H1 (cell line): ENCODE measurements around the gene HACD3. TPM values are rescaled to one million over a fixed set of nuclear protein-coding genes. Genes with fewer than 3 reads are reported as not detected.

Experiments used
- BCL11A ChIP-seq, 2 experiments: IDR thresholded peaks; one replicate each; pipeline ENCODE4 v1.6.1; 2011; ENCODE audit warnings: low read depth in 2 of 2, low read length in 2 of 2, mild to moderate bottlenecking in 2 of 2
- CBX8 ChIP-seq: fragments of 300-800, 300-1000 bp; sonication (generic); IDR thresholded peaks from 2 replicates; pipeline ENCODE4 v1.7.1; 2016; ENCODE audit warnings: low read depth, low read length, borderline replicate concordance
- polyA plus RNA-seq, 7 experiments: library from polyadenylated mRNA; depleted of rRNA in 3 of 7; stranded (reverse) in 5 of 7; unstranded in 2 of 7; fragments of >200 nt in 5 of 7; fragments of 200-250 nt in 2 of 7; gene quantifications; 1 replicate in 5 of 7; 2 replicates in 1 of 7; 4 replicates in 1 of 7; pipeline versions ENCODE4 v1.2.1 to v1.2.3, GENCODE V29; 2011 to 2013; ENCODE audit warnings: missing spikeins in 2 of 7, mixed read lengths in 2 of 7
- total RNA-seq: library from RNA; stranded (reverse); fragmentation: NEBNext Ultra II Directional; extraction: Animal tissue kit (Norgen Biotek cat#: 25700); gene quantifications from 2 replicates; pipeline ENCODE4 v1.2.1, GENCODE V29; 2021

HACD3 gene
- total and polyA plus RNA-seq, 2 of the 8 experiments (the other 6 are each of a cell fraction or from before 2014, with no cell fraction given) = 78.8 to 120 TPM

DNA sequence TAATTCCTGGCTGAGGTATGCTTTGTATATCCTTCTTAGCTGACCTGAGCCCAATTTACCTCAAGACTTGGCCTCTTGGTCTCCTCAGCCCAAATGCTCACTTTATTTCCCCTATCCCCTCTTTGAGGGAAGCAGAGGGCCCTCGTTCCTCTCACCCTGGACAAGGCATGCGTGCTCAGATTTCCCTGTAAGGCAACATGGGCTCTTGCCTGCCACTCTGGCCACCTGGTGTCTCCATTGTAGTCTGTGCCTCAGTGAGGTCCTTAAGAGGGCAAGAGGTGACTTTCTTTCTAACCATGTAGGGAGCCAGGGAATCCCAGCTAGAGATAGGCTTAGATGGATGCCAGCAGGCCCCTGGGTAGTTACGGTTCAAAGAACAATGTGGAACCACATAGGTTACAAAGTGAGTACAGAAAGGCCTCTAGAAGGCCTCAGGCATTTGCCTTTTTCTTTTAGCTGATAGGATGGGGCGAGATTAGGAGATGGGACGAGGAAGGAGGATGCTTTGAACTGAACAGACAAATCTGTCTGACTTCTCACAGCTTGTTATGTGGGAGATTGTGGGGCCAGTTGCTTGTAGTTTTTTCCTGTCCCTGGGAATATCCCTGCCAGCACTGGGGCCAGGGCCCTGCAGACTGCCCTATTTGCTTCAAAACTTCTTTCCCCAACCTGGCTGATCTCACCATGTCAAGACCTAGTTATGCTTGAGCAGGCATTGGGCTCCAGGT lies 81.8 kb downstream of the HACD3 start (continued):
- TF ChIP-seq BCL11A (IDR thresholded peaks at IDR 0.05; ENCODE audit: low read depth in 2 of 2, low read length in 2 of 2) = no peak
- no peak for TF ChIP-seq CBX8
